GM12872 (cell line): ENCODE data around the gene ATP13A1.

Source experiments
- CTCF ChIP-seq: IDR thresholded peaks from 3 replicates; pipeline ENCODE4 v1.5.1; 2011; ENCODE audit warnings: low read depth, mild to moderate bottlenecking, low read length, moderate library complexity; ENCODE audit not compliant: insufficient read depth

The ATP13A1 gene

GRCh38 chr19:19652482-19653295 is 10.8 kb downstream of the ATP13A1 start:
- TF ChIP-seq CTCF = no peak

DNA sequence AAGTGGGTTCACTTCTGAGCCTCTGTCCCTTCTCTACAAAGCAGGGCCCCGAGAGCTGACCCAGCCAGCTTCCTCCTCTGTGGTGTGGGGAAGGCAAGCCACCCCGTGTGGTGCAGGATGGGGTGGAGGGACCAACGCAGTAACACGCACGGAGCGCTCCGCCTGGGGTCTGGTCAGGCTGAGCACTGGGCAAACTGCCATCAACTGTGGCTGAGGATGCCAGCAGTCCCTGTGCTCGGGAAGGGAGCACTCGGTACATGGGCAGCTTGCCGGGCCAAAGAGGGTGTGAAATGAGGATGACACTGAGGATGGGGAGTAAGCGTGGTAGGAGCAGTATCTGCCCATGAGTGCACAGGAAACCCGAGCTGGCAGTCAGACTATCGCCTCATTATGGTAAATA is 12.4 kb downstream of the ATP13A1 start:
- no peak for TF ChIP-seq CTCF

GRCh38 chr19:19650331-19650730 is 13.1 kb downstream of the ATP13A1 start:
- no peak for TF ChIP-seq CTCF

- TF ChIP-seq CTCF = no peak
Observed at GRCh38 chr19:19649580-19649995, 13.9 kb downstream of the ATP13A1 start.

DNA sequence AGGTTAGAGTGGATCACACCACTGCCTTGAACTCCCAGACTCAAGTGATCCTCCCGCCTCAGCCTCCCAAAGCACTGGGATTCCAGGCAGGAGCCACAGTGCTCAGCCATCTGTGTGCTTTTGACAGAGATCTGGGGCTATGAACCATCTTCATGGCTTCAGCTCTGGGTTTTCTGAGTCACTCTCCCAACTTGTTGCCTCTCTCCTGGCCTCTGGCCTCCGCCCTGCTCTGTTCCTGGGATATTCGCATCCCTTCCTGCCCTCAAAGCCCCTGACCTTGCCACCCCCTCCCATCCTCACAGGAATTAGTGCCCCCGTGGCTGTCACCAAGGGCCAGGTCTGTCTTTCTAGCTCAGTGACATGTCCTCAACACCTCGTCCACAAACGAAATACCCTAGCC is 14.3 kb downstream of the ATP13A1 start:
- TF ChIP-seq CTCF = no peak

GRCh38 chr19:19647037-19647835 is 16.2 kb downstream of the ATP13A1 start:
- no peak for TF ChIP-seq CTCF

GRCh38 chr19:19645233-19645870 is 18.1 kb downstream of the ATP13A1 start:
- no peak for TF ChIP-seq CTCF
